CD4-positive, alpha-beta T cell (primary cell): ENCODE results near the gene C11orf58. TPM values are rescaled to one million over a fixed set of nuclear protein-coding genes. Genes with fewer than 3 reads are reported as not detected.

Source experiments
- ATAC-seq: fragments of 200-7000 bp; cut with Tn5 transposase; one replicate; pipeline ENCODE4 v1.10.0; 2022; ENCODE audit warnings: mild to moderate bottlenecking; ENCODE audit not compliant: poor library complexity
- CTCF ChIA-PET: fragments of 350-600 bp; sonication (Branson Sonifier 250); formaldehyde crosslinking; loops from one replicate; lab custom pipeline; 2021; ENCODE audit warnings: antibody characterized with exemption, inconsistent platforms; lab: Charles Lee
- POLR2A ChIA-PET: fragments of 350-600 bp; sonication (Branson Sonifier 250); formaldehyde crosslinking; loops from one replicate; lab custom pipeline; 2021; ENCODE audit warnings: antibody characterized with exemption, inconsistent platforms; lab: Charles Lee
- DNase-seq, 14 experiments: peaks; one replicate each; pipeline ENCODE4 v3.0.0-alpha.2; 2013 to 2020; ENCODE audit warnings: mixed read lengths in 2 of 14
- H3K27ac ChIP-seq, 2 donors: one replicate each; pipeline versions ENCODE4 v1.5.1 to v1.7.0; 2013; ENCODE audit warnings: low read length in 2 of 2, low read depth in 1 of 2, mild to moderate bottlenecking in 1 of 2
- H3K27me3 ChIP-seq, 2 experiments: 1 replicate in 1 of 2; 2 replicates in 1 of 2; pipeline versions ENCODE4 v1.6.1 to v1.7.0; 2013; ENCODE audit warnings: low read length in 2 of 2, control low read depth in 1 of 2, mild to moderate bottlenecking in 1 of 2, moderate library complexity in 1 of 2; ENCODE audit not compliant: insufficient read depth in 2 of 2, control insufficient read depth in 1 of 2
- H3K36me3 ChIP-seq: one replicate; pipeline ENCODE4 v1.6.1; 2013; ENCODE audit warnings: low read length, control low read depth; ENCODE audit not compliant: insufficient read depth
- H3K4me1 ChIP-seq: one replicate; pipeline ENCODE4 v1.6.1; 2013; ENCODE audit warnings: low read length, control low read depth; ENCODE audit not compliant: insufficient read depth
- H3K4me3 ChIP-seq: one replicate; pipeline ENCODE4 v1.5.1; 2013; ENCODE audit warnings: mild to moderate bottlenecking, low read length, moderate library complexity
- H3K9me3 ChIP-seq, 2 experiments: 1 replicate in 1 of 2; 2 replicates in 1 of 2; pipeline versions ENCODE4 v1.6.1 to v1.7.0; 2013; ENCODE audit warnings: low read length in 2 of 2, mild to moderate bottlenecking in 2 of 2, control low read depth in 1 of 2, moderate library complexity in 1 of 2; ENCODE audit not compliant: control insufficient read depth in 1 of 2, insufficient read depth in 1 of 2
- H3K27ac Mint-ChIP-seq: one replicate; pipeline ENCODE4 v1.8.0; 2020; ENCODE audit warnings: mixed read lengths
- H3K27me3 Mint-ChIP-seq: one replicate; pipeline ENCODE4 v1.8.0; 2021; ENCODE audit warnings: mixed read lengths
- H3K36me3 Mint-ChIP-seq: one replicate; pipeline ENCODE4 v1.8.0; 2021; ENCODE audit warnings: low read depth, mixed read lengths
- H3K4me1 Mint-ChIP-seq: one replicate; pipeline ENCODE4 v1.8.0; 2021; ENCODE audit warnings: low read depth, mixed read lengths
- H3K4me3 Mint-ChIP-seq: one replicate; pipeline ENCODE4 v1.8.0; 2020; ENCODE audit warnings: mild to moderate bottlenecking, mixed read lengths
- H3K9me3 Mint-ChIP-seq: one replicate; pipeline ENCODE4 v1.8.0; 2020; ENCODE audit warnings: mixed read lengths
- CTCF ChIP-seq: fragments of 200-600 bp; IDR thresholded peaks from one replicate; pipeline ENCODE4 v1.8.0; 2022; ENCODE audit warnings: antibody characterized with exemption, mild to moderate bottlenecking
- intact Hi-C, 2 experiments: fragments of 100-400 bp; cut with DNase I in 1 of 2; cut with micrococcal nuclease in 1 of 2; formaldehyde crosslinking; loops; one replicate each; pipeline versions ENCODE4 v1.15.1 to v1.9.0; 2023 to 2025; cut with DNase I, micrococcal nuclease
- total RNA-seq, 174 experiments: library from RNA in 2 of 174; stranded (reverse) in 2 of 174; gene quantifications; one replicate each; pipeline ENCODE4 v1.2.3 and lab custom pipeline; 2021 to 2026

Gene C11orf58
- total RNA-seq, 2 experiments from 2014 or later, result 145 to 150 TPM

DNA sequence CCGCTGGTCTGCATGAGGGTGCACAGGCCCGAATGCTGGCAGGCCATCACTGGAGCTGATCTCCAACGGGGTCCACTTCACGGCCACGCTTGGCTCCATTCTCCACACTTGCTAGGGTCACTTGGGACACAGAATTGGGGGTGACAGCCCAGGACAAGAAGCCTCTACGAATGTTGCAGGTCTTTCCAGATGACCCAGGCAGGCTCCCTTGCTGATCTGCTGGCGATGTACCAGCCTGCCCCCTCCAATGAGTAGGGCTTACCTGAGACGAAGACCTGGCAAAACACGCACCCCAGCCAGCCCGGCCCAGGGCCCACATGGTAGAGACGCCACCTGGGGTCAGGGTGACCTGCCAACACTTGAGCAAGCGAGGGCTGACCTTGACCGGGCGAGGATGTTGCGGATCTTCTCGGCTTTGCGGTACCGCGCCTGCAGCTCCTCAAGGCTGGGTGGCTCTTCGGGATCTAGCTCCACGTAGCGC lies 44.9 kb downstream of the C11orf58 start:
- ChIA-PET POLR2A (interaction anchor here (1.0 kb wide), 1 partner anchor 10 kb away, joined by 3 read pairs; no protein-coding TSS in a partner anchor), CTCF (no interaction called here)
- Mint-ChIP-seq H3K27ac (no peak overlapping the region), H3K4me1 (no peaks in the 10 kb centered on the region), H3K9me3 (no peaks in the 10 kb centered on the region), H3K36me3 (no peaks in the 10 kb centered on the region), H3K27me3 (no peaks in the 10 kb centered on the region), H3K4me3 (no peak overlapping the region)
- H3K36me3 ChIP-seq, result no peaks in the 10 kb centered on the region
- intact Hi-C loops, result loop anchor here in 1 of 2 experiments (10.0 kb wide), 1 partner anchor 281 kb away; no protein-coding TSS in a partner anchor
- TF ChIP-seq CTCF, result no peak
- H3K27me3 ChIP-seq, result no peaks in the 10 kb centered on the region
- H3K4me3 ChIP-seq, result no peak overlapping the region
- DNase-seq, result no peak
- ATAC-seq, result no peak
- H3K27ac ChIP-seq, result no peak overlapping the region
- H3K9me3 ChIP-seq, result peaks cover 0 to 3% of the 10 kb centered on the region in 2 experiments
- peaks cover 1% of the 10 kb centered on the region for H3K4me1 ChIP-seq

- Mint-ChIP-seq H3K9me3 (no peaks in the 10 kb centered on the region), H3K27ac (no peak overlapping the region), H3K4me1 (no peaks in the 10 kb centered on the region), H3K4me3 (no peak overlapping the region), H3K36me3 (no peaks in the 10 kb centered on the region), H3K27me3 (no peaks in the 10 kb centered on the region)
- TF ChIP-seq CTCF, result no peak
- CTCF ChIA-PET, result no interaction called here
- H3K36me3 ChIP-seq, result no peaks in the 10 kb centered on the region
- POLR2A ChIA-PET, result interaction anchor here (1.0 kb wide), 1 partner anchor 9 kb away, joined by 3 read pairs; no protein-coding TSS in a partner anchor
- DNase-seq (no peak), ATAC-seq (no peak)
- intact Hi-C loops, result loop anchor here in 1 of 2 experiments (10.0 kb wide), 1 partner anchor 281 kb away; no protein-coding TSS in a partner anchor
- H3K4me3 ChIP-seq, result no peak overlapping the region
- H3K27ac ChIP-seq, result no peak overlapping the region
- H3K27me3 ChIP-seq, result no peaks in the 10 kb centered on the region
- H3K9me3 ChIP-seq, result peaks cover 0 to 3% of the 10 kb centered on the region in 2 experiments
- H3K4me1 ChIP-seq, result peaks cover 3% of the 10 kb centered on the region
Measured at GRCh38 chr11:16784097-16784496, 45.6 kb downstream of the C11orf58 start.

- ChIA-PET CTCF (no interaction called here), POLR2A (no interaction called here)
- no peak overlapping the region for H3K27ac ChIP-seq
- H3K27ac Mint-ChIP-seq, result no peak overlapping the region
- no peaks in the 10 kb centered on the region for H3K27me3 ChIP-seq
- H3K36me3 Mint-ChIP-seq, result no peaks in the 10 kb centered on the region
- no peaks in the 10 kb centered on the region for H3K27me3 Mint-ChIP-seq
- peaks cover 0 to 3% of the 10 kb centered on the region in 2 experiments for H3K9me3 ChIP-seq
- TF ChIP-seq CTCF, result no peak
- H3K4me3 Mint-ChIP-seq, result no peak overlapping the region
- intact Hi-C loops, result loop anchor here in 1 of 2 experiments (5.0 to 10.0 kb wide), 2 partner anchors 280 to 718 kb away; no protein-coding TSS in a partner anchor
- H3K4me3 ChIP-seq, result no peak overlapping the region
- no peaks in the 10 kb centered on the region for H3K4me1 Mint-ChIP-seq
- DNase-seq (no peak), ATAC-seq (no peak)
- no peaks in the 10 kb centered on the region for H3K36me3 ChIP-seq
- peaks cover 3% of the 10 kb centered on the region for H3K4me1 ChIP-seq
- H3K9me3 Mint-ChIP-seq, result no peaks in the 10 kb centered on the region
Measured at GRCh38 chr11:16784666-16785065, 46.2 kb downstream of the C11orf58 start.
